CD4-positive, alpha-beta T cell (primary cell): ENCODE results near the gene PSME4. TPM values are rescaled to one million over a fixed set of nuclear protein-coding genes. Genes with fewer than 3 reads are reported as not detected.

Experiments
- ATAC-seq: fragments of 200-7000 bp; cut with Tn5 transposase; one replicate; pipeline ENCODE4 v1.10.0; 2022; ENCODE audit warnings: mild to moderate bottlenecking; ENCODE audit not compliant: poor library complexity
- CTCF ChIA-PET: fragments of 350-600 bp; sonication (Branson Sonifier 250); formaldehyde crosslinking; loops from one replicate; lab custom pipeline; 2021; ENCODE audit warnings: antibody characterized with exemption, inconsistent platforms; lab: Charles Lee
- POLR2A ChIA-PET: fragments of 350-600 bp; sonication (Branson Sonifier 250); formaldehyde crosslinking; loops from one replicate; lab custom pipeline; 2021; ENCODE audit warnings: antibody characterized with exemption, inconsistent platforms; lab: Charles Lee
- DNase-seq, 14 experiments: peaks; one replicate each; pipeline ENCODE4 v3.0.0-alpha.2; 2013 to 2020; ENCODE audit warnings: mixed read lengths in 2 of 14
- H3K27ac ChIP-seq, 2 donors: one replicate each; pipeline versions ENCODE4 v1.5.1 to v1.7.0; 2013; ENCODE audit warnings: low read length in 2 of 2, low read depth in 1 of 2, mild to moderate bottlenecking in 1 of 2
- H3K27me3 ChIP-seq, 2 experiments: 1 replicate in 1 of 2; 2 replicates in 1 of 2; pipeline versions ENCODE4 v1.6.1 to v1.7.0; 2013; ENCODE audit warnings: low read length in 2 of 2, control low read depth in 1 of 2, mild to moderate bottlenecking in 1 of 2, moderate library complexity in 1 of 2; ENCODE audit not compliant: insufficient read depth in 2 of 2, control insufficient read depth in 1 of 2
- H3K36me3 ChIP-seq: one replicate; pipeline ENCODE4 v1.6.1; 2013; ENCODE audit warnings: low read length, control low read depth; ENCODE audit not compliant: insufficient read depth
- H3K4me1 ChIP-seq: one replicate; pipeline ENCODE4 v1.6.1; 2013; ENCODE audit warnings: low read length, control low read depth; ENCODE audit not compliant: insufficient read depth
- H3K4me3 ChIP-seq: one replicate; pipeline ENCODE4 v1.5.1; 2013; ENCODE audit warnings: mild to moderate bottlenecking, low read length, moderate library complexity
- H3K9me3 ChIP-seq, 2 experiments: 1 replicate in 1 of 2; 2 replicates in 1 of 2; pipeline versions ENCODE4 v1.6.1 to v1.7.0; 2013; ENCODE audit warnings: low read length in 2 of 2, mild to moderate bottlenecking in 2 of 2, control low read depth in 1 of 2, moderate library complexity in 1 of 2; ENCODE audit not compliant: control insufficient read depth in 1 of 2, insufficient read depth in 1 of 2
- H3K27ac Mint-ChIP-seq: one replicate; pipeline ENCODE4 v1.8.0; 2020; ENCODE audit warnings: mixed read lengths
- H3K27me3 Mint-ChIP-seq: one replicate; pipeline ENCODE4 v1.8.0; 2021; ENCODE audit warnings: mixed read lengths
- H3K36me3 Mint-ChIP-seq: one replicate; pipeline ENCODE4 v1.8.0; 2021; ENCODE audit warnings: low read depth, mixed read lengths
- H3K4me1 Mint-ChIP-seq: one replicate; pipeline ENCODE4 v1.8.0; 2021; ENCODE audit warnings: low read depth, mixed read lengths
- H3K4me3 Mint-ChIP-seq: one replicate; pipeline ENCODE4 v1.8.0; 2020; ENCODE audit warnings: mild to moderate bottlenecking, mixed read lengths
- H3K9me3 Mint-ChIP-seq: one replicate; pipeline ENCODE4 v1.8.0; 2020; ENCODE audit warnings: mixed read lengths
- intact Hi-C, 2 experiments: fragments of 100-400 bp; cut with DNase I in 1 of 2; cut with micrococcal nuclease in 1 of 2; formaldehyde crosslinking; loops; one replicate each; pipeline versions ENCODE4 v1.15.1 to v1.9.0; 2023 to 2025; cut with DNase I, micrococcal nuclease
- total RNA-seq, 174 experiments: library from RNA in 2 of 174; stranded (reverse) in 2 of 174; gene quantifications; one replicate each; pipeline ENCODE4 v1.2.3 and lab custom pipeline; 2021 to 2026
- TF ChIP-seq, protein P1 (sequence below): fragments of 200-600 bp; IDR thresholded peaks from one replicate; pipeline ENCODE4 v1.8.0; 2022; ENCODE audit warnings: antibody characterized with exemption, mild to moderate bottlenecking

Gene PSME4
- total RNA-seq, 2 experiments from 2014 or later, result 82.6 to 87.0 TPM

- intact Hi-C loops, result loop anchor here in 1 of 2 experiments (5.0 kb wide), 1 partner anchor 72 kb away; no protein-coding TSS in a partner anchor
- Histone ChIP-seq H3K9me3 (no peaks in the 10 kb centered on the region), H3K36me3 (peaks cover 35% of the 10 kb centered on the region), H3K27ac (no peak overlapping the region), H3K4me1 (no peaks in the 10 kb centered on the region), H3K4me3 (no peak overlapping the region), H3K27me3 (no peaks in the 10 kb centered on the region)
- CTCF ChIA-PET, result no interaction called here
- TF ChIP-seq, protein P1, sequence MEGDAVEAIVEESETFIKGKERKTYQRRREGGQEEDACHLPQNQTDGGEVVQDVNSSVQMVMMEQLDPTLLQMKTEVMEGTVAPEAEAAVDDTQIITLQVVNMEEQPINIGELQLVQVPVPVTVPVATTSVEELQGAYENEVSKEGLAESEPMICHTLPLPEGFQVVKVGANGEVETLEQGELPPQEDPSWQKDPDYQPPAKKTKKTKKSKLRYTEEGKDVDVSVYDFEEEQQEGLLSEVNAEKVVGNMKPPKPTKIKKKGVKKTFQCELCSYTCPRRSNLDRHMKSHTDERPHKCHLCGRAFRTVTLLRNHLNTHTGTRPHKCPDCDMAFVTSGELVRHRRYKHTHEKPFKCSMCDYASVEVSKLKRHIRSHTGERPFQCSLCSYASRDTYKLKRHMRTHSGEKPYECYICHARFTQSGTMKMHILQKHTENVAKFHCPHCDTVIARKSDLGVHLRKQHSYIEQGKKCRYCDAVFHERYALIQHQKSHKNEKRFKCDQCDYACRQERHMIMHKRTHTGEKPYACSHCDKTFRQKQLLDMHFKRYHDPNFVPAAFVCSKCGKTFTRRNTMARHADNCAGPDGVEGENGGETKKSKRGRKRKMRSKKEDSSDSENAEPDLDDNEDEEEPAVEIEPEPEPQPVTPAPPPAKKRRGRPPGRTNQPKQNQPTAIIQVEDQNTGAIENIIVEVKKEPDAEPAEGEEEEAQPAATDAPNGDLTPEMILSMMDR, result no peak
- Mint-ChIP-seq H3K4me3 (no peak overlapping the region), H3K27me3 (no peaks in the 10 kb centered on the region), H3K36me3 (peaks cover 73% of the 10 kb centered on the region), H3K27ac (no peak overlapping the region), H3K9me3 (no peaks in the 10 kb centered on the region), H3K4me1 (peaks cover 46% of the 10 kb centered on the region)
- DNase-seq (no peak), ATAC-seq (no peak)
- POLR2A ChIA-PET, result interaction anchor here (1.9 kb wide), 1 partner anchor 24 kb away, joined by 8 read pairs; no protein-coding TSS in a partner anchor
Observed at GRCh38 chr2:53945538-53945937, 25.3 kb downstream of the PSME4 start.

DNA sequence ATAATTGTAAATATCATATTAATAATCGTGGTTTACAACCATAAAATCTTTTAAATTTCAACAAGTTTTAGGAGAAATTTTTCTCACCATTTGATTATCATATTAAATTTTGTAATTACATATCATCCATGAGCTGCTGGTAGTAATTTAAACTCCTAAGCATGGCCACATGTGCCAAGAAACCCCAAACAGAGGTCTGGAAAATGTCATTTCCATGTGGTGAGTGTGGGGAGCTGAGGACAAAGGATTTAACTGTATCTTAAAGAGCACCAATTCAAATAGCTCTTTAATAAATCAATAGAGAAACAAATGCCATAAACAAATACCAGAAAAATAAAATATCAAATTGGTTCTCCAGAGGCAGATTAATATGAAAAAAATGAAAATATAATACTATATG lies 26.3 kb downstream of the PSME4 start:
- intact Hi-C loops, result no loop called here
- H3K27me3 Mint-ChIP-seq, result no peaks in the 10 kb centered on the region
- DNase-seq (no peak), ATAC-seq (no peak)
- peaks cover 80% of the 10 kb centered on the region for H3K36me3 Mint-ChIP-seq
- H3K27ac ChIP-seq, result no peak overlapping the region
- no peaks in the 10 kb centered on the region for H3K27me3 ChIP-seq
- H3K27ac Mint-ChIP-seq, result no peak overlapping the region
- no peaks in the 10 kb centered on the region for H3K9me3 Mint-ChIP-seq
- no peaks in the 10 kb centered on the region for H3K4me1 ChIP-seq
- TF ChIP-seq, protein P1, result no peak
- no peak overlapping the region for H3K4me3 Mint-ChIP-seq
- H3K9me3 ChIP-seq, result no peaks in the 10 kb centered on the region
- peaks cover 45% of the 10 kb centered on the region for H3K36me3 ChIP-seq
- peaks cover 47% of the 10 kb centered on the region for H3K4me1 Mint-ChIP-seq
- POLR2A ChIA-PET, result interaction anchor here (0.7 to 1.9 kb wide), 2 partner anchors 25 to 70 kb away, joined by 3 to 8 read pairs; no protein-coding TSS in a partner anchor
- CTCF ChIA-PET, result no interaction called here
- H3K4me3 ChIP-seq, result no peak overlapping the region

GRCh38 chr2:53942280-53942679 lies 28.5 kb downstream of the PSME4 start:
- H3K4me3 Mint-ChIP-seq, result no peak overlapping the region
- H3K4me1 ChIP-seq, result no peaks in the 10 kb centered on the region
- H3K4me1 Mint-ChIP-seq, result peaks cover 40% of the 10 kb centered on the region
- H3K27ac Mint-ChIP-seq, result no peak overlapping the region
- TF ChIP-seq, protein P1, result no peak
- peaks cover 40% of the 10 kb centered on the region for H3K36me3 ChIP-seq
- H3K27ac ChIP-seq, result no peak overlapping the region
- no peak overlapping the region for H3K4me3 ChIP-seq
- ATAC-seq (no peak), DNase-seq (no peak)
- no peaks in the 10 kb centered on the region for H3K27me3 ChIP-seq
- POLR2A ChIA-PET, result interaction anchor here (1.7 kb wide), 1 partner anchor 13 kb away, joined by 4 read pairs; no protein-coding TSS in a partner anchor
- H3K36me3 Mint-ChIP-seq, result peaks cover 73% of the 10 kb centered on the region
- H3K9me3 Mint-ChIP-seq, result no peaks in the 10 kb centered on the region
- CTCF ChIA-PET, result no interaction called here
- intact Hi-C loops, result no loop called here
- H3K9me3 ChIP-seq, result no peaks in the 10 kb centered on the region
- no peaks in the 10 kb centered on the region for H3K27me3 Mint-ChIP-seq
